Activated B cell treated with CpG ODN at 0.5 μM for 24 hours (primary cell): Measurements from ENCODE around the gene PODNL1. TPM values are rescaled to one million over a fixed set of nuclear protein-coding genes. Genes with fewer than 3 reads are reported as not detected.
"Not testable (repeated sequence)": the region's sequence is repeated elsewhere in the genome, so short reads cannot be mapped to it uniquely, and the experiment has no call there.

Source experiments
- ATAC-seq: fragments of 200-7000 bp; cut with Tn5 transposase; one replicate; pipeline ENCODE4 v1.10.0; 2021; ENCODE audit warnings: low read depth, mild to moderate bottlenecking, moderate library complexity
- CTCF ChIA-PET: fragments of 350-600 bp; sonication (Branson Sonifier 250); formaldehyde crosslinking; loops from one replicate; lab custom pipeline; 2021; ENCODE audit warnings: antibody characterized with exemption; lab: Charles Lee
- POLR2A ChIA-PET: fragments of 350-600 bp; sonication (Branson Sonifier 250); formaldehyde crosslinking; loops from one replicate; lab custom pipeline; 2021; ENCODE audit warnings: antibody characterized with exemption; lab: Charles Lee
- DNase-seq: peaks from one replicate; pipeline ENCODE4 v3.0.0; 2022
- H3K27ac Mint-ChIP-seq: one replicate; pipeline ENCODE4 v1.8.0; 2020; ENCODE audit warnings: mixed read lengths
- H3K27me3 Mint-ChIP-seq: one replicate; pipeline ENCODE4 v1.8.0; 2021; ENCODE audit warnings: mixed read lengths
- H3K36me3 Mint-ChIP-seq: one replicate; pipeline ENCODE4 v1.8.0; 2021; ENCODE audit warnings: low read depth, mixed read lengths
- H3K4me1 Mint-ChIP-seq: one replicate; pipeline ENCODE4 v1.8.0; 2021; ENCODE audit warnings: mixed read lengths
- H3K4me3 Mint-ChIP-seq: one replicate; pipeline ENCODE4 v1.8.0; 2020; ENCODE audit warnings: mild to moderate bottlenecking, mixed read lengths
- H3K9me3 Mint-ChIP-seq: one replicate; pipeline ENCODE4 v1.8.0; 2020; ENCODE audit warnings: mixed read lengths
- intact Hi-C: fragments of 100-400 bp; cut with micrococcal nuclease; formaldehyde crosslinking; loops from one replicate; pipeline ENCODE4 v1.15.1; 2024
- total RNA-seq: library from RNA; stranded (reverse); gene quantifications from 2 replicates; pipeline ENCODE4 v1.2.3, GENCODE V29; 2022
- TF ChIP-seq, protein P1 (sequence below): fragments of 200-600 bp; IDR thresholded peaks from one replicate; pipeline ENCODE4 v1.8.0; 2022; ENCODE audit warnings: antibody characterized with exemption, mild to moderate bottlenecking

PODNL1 gene
- total RNA-seq, 1 donor from 2014 or later, result not detected

DNA sequence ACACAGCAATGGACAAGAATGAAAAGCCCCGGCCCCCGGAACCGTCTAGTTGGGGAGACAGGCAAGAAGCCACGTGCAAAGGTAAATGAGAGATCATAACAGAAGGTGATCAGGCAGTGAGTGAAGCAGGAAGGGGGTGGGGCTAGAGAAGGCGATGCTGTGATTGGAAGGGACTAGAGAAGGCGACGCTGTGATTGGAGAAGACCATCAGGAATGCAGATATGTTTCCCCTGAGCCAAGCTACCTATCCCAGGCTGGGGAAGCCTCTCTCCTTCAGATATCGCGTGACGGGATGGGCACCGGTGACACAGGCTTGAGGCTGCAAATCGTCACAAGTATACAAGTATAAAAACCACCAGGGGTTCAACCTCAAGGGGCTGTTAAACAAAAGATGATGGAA is 35.9 kb upstream of the PODNL1 start:
- no peak overlapping the region for H3K27ac Mint-ChIP-seq
- no peak overlapping the region for H3K4me3 Mint-ChIP-seq
- CTCF ChIA-PET, result no interaction called here
- TF ChIP-seq, protein P1, sequence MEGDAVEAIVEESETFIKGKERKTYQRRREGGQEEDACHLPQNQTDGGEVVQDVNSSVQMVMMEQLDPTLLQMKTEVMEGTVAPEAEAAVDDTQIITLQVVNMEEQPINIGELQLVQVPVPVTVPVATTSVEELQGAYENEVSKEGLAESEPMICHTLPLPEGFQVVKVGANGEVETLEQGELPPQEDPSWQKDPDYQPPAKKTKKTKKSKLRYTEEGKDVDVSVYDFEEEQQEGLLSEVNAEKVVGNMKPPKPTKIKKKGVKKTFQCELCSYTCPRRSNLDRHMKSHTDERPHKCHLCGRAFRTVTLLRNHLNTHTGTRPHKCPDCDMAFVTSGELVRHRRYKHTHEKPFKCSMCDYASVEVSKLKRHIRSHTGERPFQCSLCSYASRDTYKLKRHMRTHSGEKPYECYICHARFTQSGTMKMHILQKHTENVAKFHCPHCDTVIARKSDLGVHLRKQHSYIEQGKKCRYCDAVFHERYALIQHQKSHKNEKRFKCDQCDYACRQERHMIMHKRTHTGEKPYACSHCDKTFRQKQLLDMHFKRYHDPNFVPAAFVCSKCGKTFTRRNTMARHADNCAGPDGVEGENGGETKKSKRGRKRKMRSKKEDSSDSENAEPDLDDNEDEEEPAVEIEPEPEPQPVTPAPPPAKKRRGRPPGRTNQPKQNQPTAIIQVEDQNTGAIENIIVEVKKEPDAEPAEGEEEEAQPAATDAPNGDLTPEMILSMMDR, result no peak
- H3K36me3 Mint-ChIP-seq, result peaks cover 38% of the 10 kb centered on the region
- DNase-seq (no peak), ATAC-seq (peak; percentile 37)
- peaks cover 8% of the 10 kb centered on the region for H3K4me1 Mint-ChIP-seq
- H3K9me3 Mint-ChIP-seq, result no peaks in the 10 kb centered on the region
- H3K27me3 Mint-ChIP-seq, result no peaks in the 10 kb centered on the region
- intact Hi-C loops, result no loop called here
- POLR2A ChIA-PET, result no interaction called here

DNA sequence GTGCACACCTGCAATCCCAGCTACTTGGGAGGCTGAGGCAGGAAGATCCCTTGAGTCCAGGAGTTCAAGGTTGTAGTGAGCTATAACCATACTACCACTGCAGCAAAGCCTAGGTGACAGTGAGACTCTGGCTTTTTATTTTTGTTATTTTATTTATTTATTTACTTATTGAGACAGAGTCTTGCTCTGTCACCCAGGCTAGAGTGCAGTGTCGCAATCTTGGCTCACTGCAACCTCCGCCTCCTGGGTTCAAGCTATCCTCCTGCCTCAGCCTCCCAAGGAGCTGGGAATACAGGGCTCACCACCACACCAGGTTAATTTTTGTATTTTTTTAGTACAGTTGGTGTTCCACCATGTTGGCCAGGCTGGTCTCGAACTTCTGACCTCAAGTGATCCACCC is 35.3 kb upstream of the PODNL1 start:
- POLR2A ChIA-PET, intact Hi-C loops, ATAC-seq, H3K27ac Mint-ChIP-seq, H3K4me3 Mint-ChIP-seq, H3K27me3 Mint-ChIP-seq, H3K4me1 Mint-ChIP-seq, CTCF ChIA-PET, DNase-seq, H3K9me3 Mint-ChIP-seq: not testable (repeated sequence)
- peaks cover 44% of the 10 kb centered on the region for H3K36me3 Mint-ChIP-seq

DNA sequence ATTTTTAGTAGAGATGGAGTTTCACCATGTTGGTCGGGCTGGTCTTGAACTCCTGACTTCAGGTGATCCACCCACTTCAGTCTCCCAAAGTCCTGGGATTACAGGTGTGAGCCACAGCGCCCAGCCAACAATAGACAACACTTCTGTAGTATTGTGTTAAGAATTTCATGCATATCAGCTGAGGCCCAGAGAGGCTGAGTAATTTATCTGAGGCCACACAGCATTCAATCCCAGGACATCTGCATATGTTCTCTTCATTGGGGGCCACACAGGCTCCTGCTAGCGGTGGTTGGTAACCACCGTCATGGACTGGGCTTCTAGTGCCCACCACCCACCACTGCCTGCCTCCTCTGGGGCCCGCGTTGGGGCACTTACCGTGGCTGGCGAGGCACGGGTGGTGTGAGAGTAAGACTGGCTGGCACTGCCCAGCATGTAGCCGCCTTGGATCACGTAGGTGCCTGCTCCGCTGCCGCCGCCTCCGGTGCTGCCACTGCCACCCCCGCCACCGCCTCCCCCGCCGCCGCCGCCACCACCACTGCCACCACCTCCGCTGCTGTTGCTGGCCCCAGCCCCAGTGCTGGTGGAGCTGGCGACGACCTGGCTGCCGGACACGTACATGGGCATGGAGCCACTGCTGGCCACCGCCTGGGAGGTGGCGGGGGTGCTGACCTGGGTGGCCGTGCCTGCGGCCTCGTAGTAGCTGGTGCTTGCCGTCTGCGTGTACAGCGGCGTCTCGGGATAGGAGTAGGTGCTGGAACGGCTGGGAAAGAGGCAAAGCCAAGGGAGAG is 34.3 kb upstream of the PODNL1 start:
- no peak overlapping the region for H3K4me3 Mint-ChIP-seq
- H3K9me3 Mint-ChIP-seq, result no peaks in the 10 kb centered on the region
- no peak for DNase-seq
- H3K27ac Mint-ChIP-seq, result no peak overlapping the region
- TF ChIP-seq, protein P1, result no peak
- ChIA-PET CTCF (interaction anchor here (0.6 kb wide), 1 partner anchor 321 kb away, joined by 3 read pairs; no protein-coding TSS in a partner anchor), POLR2A (no interaction called here)
- H3K4me1 Mint-ChIP-seq, result peaks cover 3% of the 10 kb centered on the region
- no peaks in the 10 kb centered on the region for H3K27me3 Mint-ChIP-seq
- intact Hi-C loops, result no loop called here
- no peak for ATAC-seq
- H3K36me3 Mint-ChIP-seq, result peaks cover 52% of the 10 kb centered on the region

DNA sequence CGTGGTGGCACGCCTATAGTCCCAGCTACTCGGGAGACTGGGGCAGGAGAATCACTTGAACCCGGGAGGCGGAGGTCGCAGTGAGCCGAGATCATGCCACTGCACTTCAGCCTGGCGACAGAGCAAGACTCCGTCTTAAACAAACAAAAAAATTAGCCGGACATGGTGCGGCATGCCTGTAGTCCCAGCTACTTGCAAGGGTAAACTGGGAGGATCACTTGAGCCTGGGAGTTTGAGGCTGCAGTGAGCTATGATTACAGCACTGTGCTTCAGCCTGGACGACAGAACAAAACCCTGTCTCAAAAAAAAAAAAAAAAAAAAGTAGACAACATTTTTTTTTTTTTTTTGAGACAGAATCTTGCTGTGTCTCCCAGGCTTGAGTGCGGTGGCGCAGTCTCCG is 33.7 kb upstream of the PODNL1 start:
- H3K4me1 Mint-ChIP-seq, H3K4me3 Mint-ChIP-seq, intact Hi-C loops, H3K9me3 Mint-ChIP-seq, H3K27me3 Mint-ChIP-seq, ATAC-seq, H3K27ac Mint-ChIP-seq, DNase-seq: not testable (repeated sequence)
- H3K36me3 Mint-ChIP-seq, result peaks cover 58% of the 10 kb centered on the region
- CTCF ChIA-PET, result interaction anchor here (0.6 kb wide), 1 partner anchor 322 kb away, joined by 3 read pairs; no protein-coding TSS in a partner anchor
- POLR2A ChIA-PET, result interaction anchor here (0.7 kb wide), 2 partner anchors 11 to 248 kb away, joined by 3 read pairs; no protein-coding TSS in a partner anchor

DNA sequence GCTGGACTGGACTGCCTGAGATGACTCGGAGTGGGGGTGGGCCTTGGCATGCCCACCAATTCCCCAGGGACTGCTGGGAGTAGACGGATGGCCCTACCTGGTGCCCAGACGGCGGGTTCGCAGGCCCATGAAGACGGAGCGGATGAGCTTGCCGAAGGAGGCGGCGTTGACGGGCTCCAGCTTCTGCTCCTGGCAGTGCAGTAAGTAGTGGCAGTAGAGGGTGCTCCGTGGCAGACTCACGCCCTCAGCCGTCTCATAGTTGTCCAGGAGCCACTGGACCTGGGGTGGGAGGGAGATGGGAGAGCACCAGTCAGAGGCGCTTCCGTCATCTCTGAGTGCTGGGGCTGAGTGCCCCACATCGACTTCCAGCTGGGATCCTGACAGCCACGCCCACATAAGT is 31.7 kb upstream of the PODNL1 start:
- DNase-seq, result no peak
- no peak overlapping the region for H3K27ac Mint-ChIP-seq
- no peaks in the 10 kb centered on the region for H3K27me3 Mint-ChIP-seq
- peaks cover 3% of the 10 kb centered on the region for H3K4me1 Mint-ChIP-seq
- ATAC-seq, result no peak
- TF ChIP-seq, protein P1, result no peak
- H3K4me3 Mint-ChIP-seq, result no peak overlapping the region
- CTCF ChIA-PET, result no interaction called here
- no peaks in the 10 kb centered on the region for H3K9me3 Mint-ChIP-seq
- POLR2A ChIA-PET, result no interaction called here
- intact Hi-C loops, result no loop called here
- H3K36me3 Mint-ChIP-seq, result peaks cover 56% of the 10 kb centered on the region

DNA sequence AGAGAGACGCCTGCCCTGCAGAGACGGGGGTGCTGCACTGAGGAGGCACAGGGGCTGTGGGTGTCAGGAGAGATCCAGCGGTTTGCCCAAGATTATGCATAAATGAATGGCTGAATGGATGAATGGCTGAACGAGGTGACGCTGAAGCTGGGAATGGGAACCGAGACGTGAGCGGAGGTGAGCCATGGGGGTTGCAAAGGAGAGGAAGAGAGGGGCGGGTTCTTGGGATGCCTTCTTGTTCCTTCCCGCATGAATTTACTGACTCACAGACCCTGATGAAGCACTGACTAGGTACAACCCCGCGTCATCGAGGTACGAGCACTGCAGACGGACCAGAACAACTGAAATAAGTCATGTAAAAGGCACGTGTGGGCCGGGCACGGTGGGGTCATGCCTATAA is 30.8 kb upstream of the PODNL1 start:
- ChIA-PET CTCF (no interaction called here), POLR2A (interaction anchor here (0.7 kb wide), 1 partner anchor 16 kb away, joined by 4 read pairs; no protein-coding TSS in a partner anchor)
- intact Hi-C loops, result no loop called here
- TF ChIP-seq, protein P1, result no peak
- no peak overlapping the region for H3K4me3 Mint-ChIP-seq
- peaks cover 55% of the 10 kb centered on the region for H3K36me3 Mint-ChIP-seq
- ATAC-seq (no peak), DNase-seq (no peak)
- H3K4me1 Mint-ChIP-seq, result peaks cover 1% of the 10 kb centered on the region
- H3K27ac Mint-ChIP-seq, result no peak overlapping the region
- H3K9me3 Mint-ChIP-seq, result no peaks in the 10 kb centered on the region
- H3K27me3 Mint-ChIP-seq, result no peaks in the 10 kb centered on the region
